Stimulated activated CD8-positive, alpha-beta memory T cell treated with anti-CD3 and anti-CD28 coated beads, Interleukin-4, amount 100 ng/mL, for 1 hour (primary cell): ENCODE data around the gene KLKB1.
"Not testable (repeated sequence)": the region's sequence is repeated elsewhere in the genome, so short reads cannot be mapped to it uniquely, and the experiment has no call there.

Source experiments
- DNase-seq, 2 donors: peaks; one replicate each; pipeline ENCODE4 v3.0.0-alpha.2; 2020; ENCODE audit warnings: low read depth in 2 of 2, low spot score in 1 of 2

The KLKB1 gene

DNA sequence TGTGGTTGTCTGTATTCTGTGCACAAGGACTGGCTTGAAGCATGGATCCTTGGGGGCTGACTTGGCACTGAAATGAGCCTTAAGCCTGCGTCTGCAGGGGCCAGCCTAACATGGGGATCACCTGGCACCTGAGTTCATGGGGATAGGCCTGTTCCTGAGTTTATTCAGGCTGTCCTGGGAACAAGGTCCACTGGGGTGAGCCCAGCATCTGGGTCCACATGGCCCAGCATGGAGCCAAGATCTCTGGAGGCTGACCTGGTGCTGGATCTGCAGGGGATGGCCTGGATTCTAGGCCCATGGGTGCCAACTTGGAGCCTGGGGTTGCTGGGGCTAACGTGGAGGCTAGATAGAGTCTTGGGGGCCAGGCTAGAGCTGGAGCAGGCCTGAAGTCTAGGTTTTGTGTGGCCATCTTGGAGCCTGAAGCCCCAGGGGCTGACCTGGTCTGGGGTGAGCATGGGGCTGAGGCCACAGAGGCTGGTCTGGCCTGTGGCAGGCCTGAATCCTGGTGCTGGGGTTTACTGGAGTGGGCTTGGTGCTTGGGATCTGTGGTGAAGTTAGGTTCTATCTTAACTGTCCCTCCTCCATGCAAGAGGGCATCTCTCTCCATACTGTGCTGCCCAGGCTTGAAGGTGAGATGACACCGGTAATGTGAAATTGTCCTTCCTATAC lies 652 bp upstream of the KLKB1 start:
- no peak for DNase-seq

DNA sequence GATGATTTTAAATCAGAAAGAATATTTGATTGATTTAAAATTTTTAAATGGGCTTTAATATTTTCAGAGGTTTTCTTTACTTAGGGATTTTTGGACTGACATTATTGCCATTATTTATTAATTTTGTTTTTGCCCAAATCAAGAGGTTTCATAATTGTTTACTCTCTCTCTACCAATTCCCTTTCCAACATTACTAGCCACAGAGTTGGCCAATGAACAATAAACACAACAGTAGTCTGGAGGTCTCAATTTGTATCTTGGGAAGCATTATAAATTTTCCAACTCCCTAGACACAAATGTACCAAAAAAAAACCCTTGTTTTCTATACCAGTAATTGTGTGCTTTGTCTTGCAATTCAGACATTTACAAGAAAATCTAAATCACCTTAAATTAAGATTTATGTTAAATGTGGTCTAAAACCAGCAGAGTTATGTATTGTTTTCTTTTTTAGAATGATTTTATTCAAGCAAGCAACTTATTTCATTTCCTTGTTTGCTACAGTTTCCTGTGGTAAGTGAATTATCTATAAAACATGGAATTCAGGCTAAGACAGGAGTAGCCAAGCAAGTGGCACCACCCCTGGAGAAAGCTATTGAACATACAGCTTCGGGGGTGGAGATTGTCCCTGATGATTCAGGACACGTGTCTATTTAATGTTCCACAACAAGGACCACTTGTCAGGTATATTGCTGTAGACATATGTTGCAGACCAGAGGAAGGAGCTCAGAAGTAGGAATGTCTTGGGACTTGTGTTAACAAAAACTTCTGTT lies 622 bp downstream of the KLKB1 start:
- no peak for DNase-seq

DNA sequence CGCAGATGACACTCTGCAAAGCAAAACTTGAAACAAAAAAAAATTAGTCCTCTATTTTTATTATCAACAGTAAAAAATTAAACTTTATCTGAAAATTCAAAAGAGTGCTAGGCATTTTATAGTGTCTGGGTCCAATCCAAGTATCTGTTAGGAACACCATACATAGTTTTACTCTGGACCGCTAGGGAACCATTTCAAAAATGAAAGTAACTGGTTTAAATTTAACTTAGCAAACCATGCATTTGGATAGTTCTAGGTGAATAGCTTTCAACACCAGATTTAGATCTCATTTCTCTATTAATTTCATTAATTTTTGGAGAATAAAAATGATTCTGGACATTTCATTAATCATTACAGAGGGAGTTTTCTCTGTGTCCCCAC lies 1.2 kb downstream of the KLKB1 start:
- no peak for DNase-seq

DNA sequence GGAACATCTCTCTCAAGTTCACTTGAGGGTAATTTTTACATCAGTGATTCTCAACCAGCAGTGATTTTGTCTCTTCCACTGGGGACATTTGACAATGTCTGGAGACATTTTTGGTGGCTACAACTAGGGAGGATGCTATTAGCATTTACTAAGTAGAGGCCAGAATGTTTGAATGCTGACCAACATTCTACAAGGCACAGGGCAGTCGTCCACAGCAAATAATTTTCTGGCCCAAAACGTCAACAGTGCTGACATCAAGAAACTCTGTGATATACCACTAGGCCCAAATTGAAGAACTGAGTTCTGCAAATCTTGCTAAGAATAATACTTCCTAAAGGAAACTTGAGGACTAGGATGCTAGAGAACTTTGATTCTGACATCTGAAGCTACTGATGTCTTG lies 7.1 kb downstream of the KLKB1 start:
- no peak for DNase-seq

DNA sequence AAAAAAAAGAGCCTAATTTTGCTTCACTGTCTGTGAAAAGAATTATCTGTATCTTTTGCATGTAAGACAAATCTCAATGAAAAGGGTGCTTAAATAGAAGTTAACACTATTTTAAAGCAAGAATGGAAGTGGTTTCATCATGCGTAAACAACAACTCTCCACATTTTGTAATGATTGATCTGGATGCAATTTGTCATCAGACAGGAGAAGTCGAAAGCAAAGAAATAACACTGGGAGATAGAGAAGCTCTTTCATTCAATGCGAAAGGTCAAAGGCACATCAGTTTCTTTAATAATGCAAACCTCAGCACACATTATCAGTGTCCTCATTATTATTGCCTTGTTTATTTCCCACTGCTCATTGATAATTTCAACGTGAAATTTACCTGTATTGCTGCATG lies 8.8 kb downstream of the KLKB1 start:
- no peak for DNase-seq

DNA sequence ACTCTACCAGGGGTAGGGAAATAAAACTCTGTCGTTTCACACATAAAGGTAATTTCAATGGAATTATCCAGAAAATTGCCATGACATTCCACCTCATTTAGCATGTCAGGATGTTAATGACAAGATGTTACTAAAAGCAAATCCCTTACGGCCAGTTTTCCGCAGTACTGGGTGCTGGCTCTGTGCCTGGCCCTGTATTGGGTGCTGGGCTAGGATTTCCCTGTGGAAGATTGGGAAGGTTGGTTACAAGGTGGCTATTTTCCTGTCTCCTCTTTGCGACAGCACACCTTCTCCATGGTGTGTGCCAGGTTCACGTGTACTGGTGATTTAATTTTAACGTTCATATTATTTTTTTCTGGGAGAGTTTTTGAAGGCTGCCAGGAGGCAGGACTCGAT lies 13.1 kb downstream of the KLKB1 start:
- DNase-seq: no peak

DNA sequence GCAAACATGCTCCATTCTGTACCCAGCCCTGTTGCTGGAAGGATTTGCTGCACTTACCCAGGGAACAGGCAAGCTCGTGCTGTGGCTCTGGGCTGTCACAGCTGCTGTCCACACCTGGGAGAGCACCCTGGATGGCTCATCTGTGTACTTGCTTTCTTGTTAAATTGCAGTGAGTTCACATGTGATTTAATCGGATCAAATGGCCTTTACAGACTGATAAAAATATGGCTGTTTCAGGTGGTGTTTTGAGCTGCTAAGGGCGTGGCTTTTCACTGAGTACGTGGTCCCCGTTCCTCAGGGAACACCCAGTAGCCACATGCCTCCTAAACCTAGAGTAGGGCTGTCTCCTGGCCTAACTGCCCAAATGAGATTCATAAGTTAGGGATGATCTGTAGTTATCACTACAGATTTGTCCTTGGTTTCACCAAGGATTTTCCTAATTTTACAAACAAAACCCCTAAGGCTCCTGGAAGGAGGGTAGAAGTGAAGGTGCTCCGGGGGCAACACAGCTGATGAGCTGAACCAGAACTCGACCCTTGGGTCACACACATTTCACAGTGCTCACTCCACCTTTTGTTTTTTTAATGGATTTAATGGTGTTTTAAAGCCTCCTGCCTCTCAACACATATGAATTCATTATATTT lies 13.7 kb downstream of the KLKB1 start:
- no peak for DNase-seq

DNA sequence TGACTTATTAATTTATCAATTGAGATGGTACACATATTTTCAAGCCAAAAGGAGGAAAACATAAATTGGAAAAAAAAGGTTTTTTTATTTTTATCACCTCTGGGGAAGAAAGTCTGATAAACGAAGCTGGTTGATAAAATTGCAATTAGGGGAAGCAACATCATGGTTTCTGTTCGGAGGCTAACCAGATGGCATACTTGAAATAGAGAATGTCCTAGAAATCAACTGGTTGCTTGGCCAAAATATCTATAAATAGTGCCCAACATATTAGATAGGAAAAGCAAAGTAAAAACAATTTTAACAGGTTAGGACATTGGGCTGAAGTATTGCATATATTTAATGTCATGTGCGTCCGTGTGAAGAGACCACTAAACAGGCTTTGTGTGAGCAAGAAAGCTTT lies 14.3 kb downstream of the KLKB1 start:
- no peak for DNase-seq

DNA sequence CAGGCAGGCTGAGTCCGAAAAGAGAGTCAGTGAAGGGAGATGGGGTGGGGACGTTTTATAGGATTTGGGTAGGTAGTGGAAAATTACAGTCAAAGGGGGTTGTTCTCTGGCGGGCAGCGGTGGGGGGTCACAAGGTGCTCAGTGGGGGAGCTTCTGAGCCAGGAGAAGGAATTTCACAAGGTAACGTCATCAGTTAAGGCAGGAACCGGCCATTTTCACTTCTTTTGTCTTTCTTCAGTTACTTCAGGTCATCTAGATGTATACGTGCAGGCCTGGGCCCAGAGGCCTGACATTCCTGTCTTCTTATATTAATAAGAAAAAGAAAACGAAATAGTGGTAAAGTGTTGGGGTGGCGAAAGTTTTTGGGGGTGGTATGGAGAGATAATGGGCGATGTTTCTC lies 14.7 kb downstream of the KLKB1 start:
- DNase-seq: not testable (repeated sequence)

DNA sequence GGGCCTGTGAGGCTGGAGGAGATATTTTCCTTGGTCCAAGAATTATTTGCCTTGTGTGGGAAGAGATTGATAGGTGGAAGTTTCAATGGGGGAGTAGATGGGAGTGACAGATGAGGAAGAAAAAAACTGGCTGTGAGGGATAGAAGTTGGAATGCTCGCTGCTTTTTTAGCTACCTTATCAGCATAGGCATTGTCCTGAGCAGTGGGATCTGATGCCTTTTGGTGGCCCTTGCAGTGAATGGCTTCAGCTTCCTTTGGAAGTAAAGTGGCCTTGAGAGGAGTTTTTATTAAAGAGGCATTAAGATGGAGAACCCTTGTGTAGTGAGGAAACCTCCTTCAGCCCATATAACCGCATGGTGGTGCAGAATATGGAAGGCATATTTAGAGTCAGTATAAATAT lies 16.0 kb downstream of the KLKB1 start:
- no peak for DNase-seq

DNA sequence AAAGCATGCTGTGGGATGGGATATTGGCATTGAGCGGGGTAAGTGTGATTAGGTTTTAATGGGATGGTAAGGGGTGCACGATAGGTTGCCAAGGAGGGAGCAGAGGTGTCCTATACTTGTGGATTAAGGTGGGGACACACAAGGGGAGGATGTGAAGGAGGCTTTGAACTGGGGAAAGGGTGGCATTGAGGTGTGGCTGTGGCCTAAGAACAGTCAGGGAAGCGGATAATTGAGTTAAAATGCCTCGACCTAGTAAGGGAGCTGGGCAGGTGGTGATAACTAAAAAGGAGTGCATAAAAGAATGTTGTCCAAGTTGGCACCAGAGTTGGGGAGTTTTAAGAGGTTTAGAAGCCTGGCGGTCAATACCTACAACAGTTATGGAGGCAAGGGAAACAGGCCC lies 17.5 kb downstream of the KLKB1 start:
- DNase-seq: no peak

DNA sequence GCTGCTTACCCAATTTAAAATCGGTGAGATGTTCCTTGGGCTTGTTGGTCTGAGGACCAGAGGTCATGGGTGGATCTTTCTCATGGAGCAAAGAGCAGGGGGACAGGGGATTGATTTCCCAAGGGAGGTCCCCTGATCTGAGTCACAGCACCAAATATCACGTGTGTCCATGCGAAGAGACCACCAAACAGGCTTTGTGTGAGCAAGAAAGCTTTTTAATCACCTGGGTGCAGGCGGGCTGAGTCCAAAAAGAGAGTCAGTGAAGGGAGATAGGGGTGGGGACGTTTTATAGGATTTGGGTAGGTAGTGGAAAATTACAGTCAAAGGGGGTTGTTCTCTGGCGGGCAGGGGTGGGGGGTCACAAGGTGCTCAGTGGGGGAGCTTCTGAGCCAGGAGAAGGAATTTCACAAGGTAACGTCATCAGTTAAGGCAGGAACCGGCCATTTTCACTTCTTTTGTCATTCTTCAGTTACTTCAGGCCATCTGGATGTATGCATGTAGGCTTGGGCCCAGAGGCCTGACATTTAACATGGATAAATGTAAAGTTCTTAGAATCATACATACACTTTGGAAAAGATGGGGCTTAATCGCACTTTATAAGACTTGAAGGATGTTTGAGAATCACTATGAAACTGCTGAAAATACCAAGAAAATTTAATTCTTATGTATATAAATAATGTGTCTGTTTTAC lies 19.9 kb downstream of the KLKB1 start:
- DNase-seq: not testable (repeated sequence)

DNA sequence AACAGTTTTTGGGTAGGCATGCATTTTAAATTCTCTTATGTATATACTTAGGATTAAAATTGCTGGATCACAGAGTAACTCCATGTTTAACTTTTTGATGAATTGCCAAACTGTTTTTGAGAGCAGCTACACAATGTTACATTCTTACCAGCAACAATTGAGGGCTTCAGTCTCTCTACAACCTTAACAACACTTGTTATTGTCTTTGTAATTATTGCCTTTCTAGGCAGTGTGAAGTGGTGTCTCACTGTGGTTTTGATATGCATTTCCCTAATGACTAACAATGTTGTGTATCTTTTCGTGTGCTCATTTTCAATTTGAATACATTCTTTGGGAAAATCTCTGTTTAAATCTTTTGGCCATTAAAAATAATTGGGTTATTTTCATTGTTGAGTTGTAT lies 21.3 kb downstream of the KLKB1 start:
- DNase-seq: no peak

DNA sequence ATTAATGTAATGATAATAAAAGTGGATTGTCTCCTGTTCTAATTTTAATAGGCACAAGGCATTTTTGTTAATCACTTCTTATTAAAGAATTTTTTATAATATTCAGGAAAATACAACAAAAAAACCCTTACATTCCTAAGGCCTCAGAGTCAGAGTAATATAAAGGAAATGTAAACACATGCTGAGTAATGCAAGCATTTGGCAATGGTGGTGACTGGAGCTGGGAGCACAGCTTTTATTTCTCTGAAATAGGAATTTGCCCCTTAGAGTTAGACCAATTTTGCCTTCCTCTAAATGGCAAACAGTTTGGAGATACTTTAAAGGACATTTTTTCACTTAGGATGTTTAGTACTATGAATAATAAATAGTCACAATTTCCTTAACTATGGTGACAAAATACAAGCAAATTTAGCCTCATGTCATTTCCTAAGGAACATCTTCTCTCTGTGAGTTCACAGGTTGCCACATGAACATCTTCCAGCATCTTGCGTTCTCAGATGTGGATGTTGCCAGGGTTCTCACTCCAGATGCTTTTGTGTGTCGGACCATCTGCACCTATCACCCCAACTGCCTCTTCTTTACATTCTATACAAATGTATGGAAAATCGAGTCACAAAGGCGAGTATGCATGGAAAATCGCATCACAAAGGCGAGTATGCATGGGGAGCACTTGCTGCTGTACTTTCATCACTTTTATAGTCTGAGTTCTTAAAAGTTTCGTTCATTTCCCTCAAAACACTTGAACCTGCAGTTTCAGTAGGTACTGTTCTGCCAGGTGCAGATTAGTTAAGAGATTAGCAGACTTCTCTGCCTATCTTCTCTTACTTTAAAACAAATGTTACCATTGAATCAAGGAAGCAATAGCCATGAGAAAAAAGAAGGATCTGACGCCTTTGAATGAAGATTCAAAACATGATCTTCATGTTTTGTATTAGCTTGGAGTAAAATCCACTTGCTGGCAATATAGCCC lies 22.8 kb downstream of the KLKB1 start:
- DNase-seq: no peak

DNA sequence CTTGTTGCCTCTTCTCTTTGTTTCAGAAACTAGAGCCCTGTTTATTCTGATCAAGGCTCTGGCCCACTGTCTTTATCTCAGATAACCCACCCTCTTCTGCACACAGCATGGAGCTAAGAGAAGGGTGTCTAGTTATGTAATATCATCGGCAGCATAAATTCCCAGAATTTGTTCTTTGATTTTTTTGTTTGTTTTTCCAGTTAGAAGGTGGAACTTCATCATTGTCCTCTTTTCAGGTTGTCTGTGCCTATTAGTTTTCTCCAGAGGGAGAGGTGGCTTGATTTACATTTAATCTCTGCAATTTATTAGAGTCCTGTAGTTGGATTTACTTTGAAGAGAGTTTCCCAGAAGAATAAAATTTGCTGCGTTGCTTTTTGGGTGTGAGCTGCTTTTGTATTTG lies 23.5 kb downstream of the KLKB1 start:
- no peak for DNase-seq

DNA sequence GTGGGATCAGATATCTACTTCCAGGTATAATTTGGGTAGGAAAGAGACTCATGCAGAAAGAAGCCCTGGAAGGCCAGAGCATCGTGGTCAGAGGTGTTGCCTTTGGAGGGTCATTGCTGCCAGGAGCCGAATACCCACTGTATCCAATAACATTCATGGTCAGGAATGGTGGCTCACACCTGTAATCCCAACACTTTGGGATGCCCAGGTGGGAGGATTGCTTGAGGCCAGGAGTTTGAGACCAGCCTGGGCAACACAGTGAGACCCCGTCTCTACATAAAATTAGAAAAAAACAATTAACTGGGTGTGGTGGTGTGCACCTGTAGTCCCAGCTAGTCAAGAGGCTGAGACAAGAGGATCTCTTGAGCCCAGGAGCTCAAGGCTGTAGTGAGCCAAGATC lies 27.8 kb downstream of the KLKB1 start:
- DNase-seq: no peak

DNA sequence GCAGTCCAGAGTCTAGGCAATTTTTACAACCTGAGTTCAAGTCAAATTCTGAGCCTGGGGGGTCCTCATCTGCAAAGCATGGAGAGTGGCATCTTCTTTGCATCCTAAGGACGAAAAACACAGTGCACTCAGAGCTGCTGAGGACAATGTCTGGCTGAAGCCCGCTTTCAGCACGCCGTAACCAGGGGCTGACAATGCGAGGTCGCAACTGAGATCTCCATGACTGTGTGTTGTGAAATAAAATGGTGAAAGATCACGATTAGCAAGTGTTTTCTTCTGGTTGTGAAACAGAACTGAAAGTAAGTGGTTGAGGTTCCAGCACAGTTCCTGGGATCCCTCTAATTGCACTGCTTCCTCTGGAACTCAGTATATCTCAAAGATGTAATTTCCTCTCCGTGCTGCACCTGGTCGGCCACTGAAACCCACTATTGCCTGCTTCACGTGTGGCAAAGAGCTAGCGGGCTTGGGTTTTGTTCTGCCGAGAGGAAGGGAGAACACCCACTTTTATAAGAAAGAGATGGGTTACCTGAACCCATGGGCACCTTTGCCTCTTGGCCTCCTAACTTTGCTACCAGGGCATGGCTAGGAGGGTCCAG lies 31.0 kb downstream of the KLKB1 start:
- no peak for DNase-seq

DNA sequence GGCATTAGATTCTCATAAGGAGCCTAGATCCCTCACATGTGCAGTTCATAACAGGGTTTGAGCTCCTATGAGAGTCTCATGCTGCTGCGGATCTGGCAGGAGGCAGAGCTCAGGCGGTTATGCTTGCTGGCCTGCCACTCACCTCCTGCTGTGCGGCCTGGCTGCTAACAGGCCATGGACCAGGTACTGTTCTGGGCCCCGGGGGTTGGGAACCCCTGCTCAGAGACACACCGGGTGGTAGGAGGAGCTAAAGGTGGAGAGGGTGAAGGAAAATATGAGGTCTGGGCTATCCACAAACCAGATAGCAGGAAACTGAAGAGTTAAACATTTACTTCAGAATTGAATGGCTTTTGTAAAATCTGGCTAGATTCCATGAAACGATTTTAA lies 32.8 kb downstream of the KLKB1 start:
- no peak for DNase-seq

DNA sequence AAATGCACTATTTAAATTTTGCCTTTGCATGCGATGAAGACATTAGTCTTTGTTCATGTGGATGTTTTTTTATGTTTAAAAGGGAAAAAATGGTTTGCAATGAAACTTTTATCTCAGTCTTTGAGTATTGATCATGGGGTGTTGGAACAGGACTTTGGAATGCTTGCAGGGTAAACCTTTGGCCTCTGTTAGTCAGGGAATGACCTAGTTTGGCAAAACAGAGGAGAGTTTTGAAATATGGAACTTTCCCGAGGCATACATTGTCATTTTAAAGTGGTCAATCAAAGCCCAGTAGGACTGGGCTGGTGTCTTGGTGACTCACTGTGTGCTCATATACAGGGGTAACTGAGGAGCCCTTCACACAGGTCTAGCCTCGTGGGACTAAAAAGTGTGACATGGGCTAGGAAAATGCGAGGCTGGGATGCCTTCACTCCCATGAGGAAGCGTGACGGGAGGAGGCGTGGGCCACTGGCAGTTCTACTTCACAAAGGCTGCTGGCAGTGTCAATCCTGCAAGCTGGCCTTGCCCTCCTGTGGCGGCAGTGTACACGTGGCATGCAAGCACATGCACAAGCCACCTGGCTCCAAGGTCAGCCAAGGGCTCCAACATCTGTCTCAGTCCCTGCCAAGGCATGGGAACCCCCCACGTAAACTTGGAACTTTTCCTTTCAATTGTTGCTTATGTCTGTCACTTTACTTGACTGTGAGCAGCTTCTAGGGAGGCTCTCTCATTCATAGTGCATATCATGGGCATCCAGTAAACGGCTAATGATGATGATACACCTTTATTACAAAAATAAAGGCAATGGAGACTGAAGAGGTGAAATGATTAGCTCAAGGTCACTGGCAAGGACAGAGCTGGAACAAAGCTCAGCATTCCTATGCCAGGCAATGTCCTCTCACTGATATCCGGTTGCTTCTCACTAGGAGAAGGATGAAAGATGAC lies 33.5 kb downstream of the KLKB1 start:
- no peak for DNase-seq
